Glomerular endothelial cell (primary cell): ENCODE measurements around the gene CC2D1A. TPM values are rescaled to one million over a fixed set of nuclear protein-coding genes. Genes with fewer than 3 reads are reported as not detected.

Experiments used
- DNase-seq: peaks from one replicate; pipeline ENCODE4 v3.0.0-alpha.2; 2011; ENCODE audit warnings: low read depth, low spot score; ENCODE audit errors: extremely low read depth
- total RNA-seq: library from RNA; depleted of rRNA; stranded (reverse); fragments of >200 nt; gene quantifications from 2 replicates; pipeline ENCODE4 v1.2.3, GENCODE V29; 2015

CC2D1A gene
- 23.3 and 36.0 TPM in 2 replicates for total RNA-seq

DNA sequence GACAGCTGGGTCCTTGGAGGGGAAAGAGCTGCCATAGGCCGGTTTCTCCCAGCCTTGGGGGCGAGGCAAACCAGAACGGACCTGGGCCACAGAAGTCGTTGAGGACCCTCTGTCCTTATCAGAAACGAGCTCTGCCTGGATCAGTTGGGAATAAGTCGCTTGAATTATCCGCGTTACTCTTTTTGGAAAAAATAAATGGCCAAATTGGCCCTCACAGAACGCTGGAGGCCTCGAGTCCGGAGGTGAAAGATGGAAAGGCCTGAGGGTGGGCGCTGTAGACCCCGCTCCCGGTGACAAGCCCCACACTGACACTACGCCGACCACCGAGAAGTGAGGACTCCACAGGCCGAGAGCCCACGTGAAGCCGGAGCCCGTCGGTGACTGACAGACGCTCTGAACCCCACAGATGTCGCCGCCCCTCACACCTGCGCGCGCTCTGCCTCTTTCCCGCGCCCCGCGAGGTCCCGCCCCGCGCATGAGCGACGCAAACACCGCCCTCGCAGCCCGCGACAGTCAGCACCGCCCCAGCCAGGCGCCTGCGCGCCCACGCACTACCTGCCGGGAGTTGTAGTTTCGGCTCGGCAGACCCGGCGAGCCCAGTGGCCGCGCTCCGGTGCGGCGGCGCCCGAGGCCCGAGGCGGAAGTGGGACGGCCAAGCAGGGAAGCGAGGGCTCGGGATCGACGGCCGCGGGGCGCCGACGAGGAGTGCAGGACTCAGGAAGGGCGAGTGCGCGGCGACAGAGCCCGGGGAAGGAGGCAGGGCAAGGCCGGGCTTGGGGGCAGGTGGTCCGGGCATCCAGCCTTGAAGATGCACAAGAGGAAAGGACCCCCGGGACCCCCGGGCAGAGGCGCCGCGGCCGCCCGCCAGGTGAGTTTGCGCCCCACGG, at the start of gene CC2D1A, which contains the start of gene BRME1:
Gene CC2D1A (plus strand): TSS at position 568 of the 887 bp plus-strand sequence. CDS start 241 bp downstream, at position 809.
Gene BRME1 (minus strand): TSS at position 484 of the 887 bp plus-strand sequence. CDS start 1,225 bp downstream, outside the sequence.
- no peak for DNase-seq

DNA sequence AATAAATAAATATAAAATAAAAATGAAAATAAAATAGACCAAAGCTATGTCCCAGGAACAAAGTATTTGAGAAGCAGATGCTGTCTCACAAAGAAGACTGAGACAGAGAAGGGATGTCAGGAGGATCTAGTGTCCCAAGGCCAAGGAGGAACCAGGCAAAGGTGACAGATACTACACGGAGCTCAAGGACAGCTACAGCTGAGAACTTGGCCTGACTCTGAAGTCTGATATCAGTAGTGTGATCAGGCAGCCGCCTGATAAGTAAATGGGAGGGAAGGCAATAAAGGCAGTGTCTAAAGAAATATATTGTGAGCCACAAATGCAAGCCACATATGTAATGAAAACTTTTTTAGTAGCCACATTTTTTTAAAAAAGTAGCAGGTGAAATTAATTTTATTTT, 49.5 kb upstream of the CC2D1A start:
- no peak for DNase-seq

DNA sequence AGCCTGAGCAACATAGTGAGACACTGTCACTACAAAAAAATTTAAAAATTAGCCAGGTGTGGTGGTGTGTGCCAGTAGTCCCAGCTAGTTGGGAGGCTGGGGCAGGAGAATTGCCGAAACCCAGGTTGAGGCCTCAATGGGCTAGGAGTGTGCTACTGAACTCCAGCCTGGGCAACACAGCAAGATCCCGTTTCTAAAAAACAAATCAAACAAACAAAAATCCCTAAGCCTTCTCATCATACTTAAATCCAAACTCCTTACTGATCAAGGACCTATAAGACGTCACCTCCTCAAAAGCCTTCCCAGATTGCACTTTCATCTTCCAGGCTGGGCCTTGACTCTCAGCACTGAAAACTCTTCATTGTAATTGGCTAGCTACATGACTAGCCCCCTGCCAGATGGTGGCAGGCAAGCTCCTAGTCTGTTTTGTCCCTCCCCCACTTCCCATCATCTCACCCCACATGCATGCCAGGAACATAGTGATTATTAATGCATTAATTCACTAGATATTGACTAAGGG, 46.6 kb upstream of the CC2D1A start:
- DNase-seq: no peak

DNA sequence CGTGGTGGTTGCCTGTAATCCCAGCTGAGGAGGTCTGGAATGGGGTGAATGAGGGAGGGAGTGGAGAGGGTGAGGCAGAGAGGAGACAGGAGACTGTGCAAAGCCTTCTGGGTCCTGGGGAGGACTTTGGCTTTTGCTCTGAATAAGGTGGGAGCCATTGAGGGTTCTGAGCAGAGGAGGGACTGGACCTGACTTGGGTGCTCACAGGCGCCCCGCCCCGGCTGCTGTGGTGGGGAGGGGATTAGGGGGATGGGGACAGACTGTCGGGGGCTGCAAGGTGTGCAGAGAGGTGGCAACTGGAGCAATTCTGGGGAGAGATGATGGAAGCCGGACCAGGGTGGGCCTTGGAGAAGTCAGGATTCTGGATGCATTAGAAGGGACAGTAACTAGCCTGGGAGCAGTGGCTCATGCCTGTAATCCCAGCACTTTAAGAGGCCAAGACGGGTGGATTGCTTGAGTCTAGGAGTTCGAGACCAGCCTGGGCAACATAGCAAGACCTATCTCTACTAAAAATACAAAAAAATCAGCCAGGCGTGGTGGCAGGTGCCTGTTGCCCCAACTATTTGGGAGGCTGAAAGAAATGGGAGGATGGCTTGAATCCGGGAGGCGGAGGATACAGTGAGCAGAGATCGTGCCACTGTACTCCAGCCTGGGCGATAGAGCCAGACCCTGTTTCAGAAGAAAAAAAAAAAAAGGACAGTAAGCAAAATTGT, 45.2 kb upstream of the CC2D1A start:
- no peak for DNase-seq

DNA sequence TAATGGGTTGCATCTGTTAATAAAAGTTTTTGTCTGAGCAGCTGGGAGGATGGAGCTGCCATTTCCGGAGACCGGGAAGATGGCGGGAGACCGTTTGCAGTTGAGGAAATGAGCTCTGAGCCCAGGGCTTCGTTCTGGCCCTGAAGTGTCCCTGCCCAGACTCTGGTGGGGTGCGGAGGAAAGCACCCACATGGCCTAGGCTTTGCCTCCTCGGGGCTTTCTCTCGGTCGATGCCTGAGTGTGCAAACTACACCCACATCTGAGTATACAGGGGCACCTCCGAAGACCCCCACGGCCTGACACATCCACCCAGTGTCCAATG, 44.6 kb upstream of the CC2D1A start:
- DNase-seq: no peak

DNA sequence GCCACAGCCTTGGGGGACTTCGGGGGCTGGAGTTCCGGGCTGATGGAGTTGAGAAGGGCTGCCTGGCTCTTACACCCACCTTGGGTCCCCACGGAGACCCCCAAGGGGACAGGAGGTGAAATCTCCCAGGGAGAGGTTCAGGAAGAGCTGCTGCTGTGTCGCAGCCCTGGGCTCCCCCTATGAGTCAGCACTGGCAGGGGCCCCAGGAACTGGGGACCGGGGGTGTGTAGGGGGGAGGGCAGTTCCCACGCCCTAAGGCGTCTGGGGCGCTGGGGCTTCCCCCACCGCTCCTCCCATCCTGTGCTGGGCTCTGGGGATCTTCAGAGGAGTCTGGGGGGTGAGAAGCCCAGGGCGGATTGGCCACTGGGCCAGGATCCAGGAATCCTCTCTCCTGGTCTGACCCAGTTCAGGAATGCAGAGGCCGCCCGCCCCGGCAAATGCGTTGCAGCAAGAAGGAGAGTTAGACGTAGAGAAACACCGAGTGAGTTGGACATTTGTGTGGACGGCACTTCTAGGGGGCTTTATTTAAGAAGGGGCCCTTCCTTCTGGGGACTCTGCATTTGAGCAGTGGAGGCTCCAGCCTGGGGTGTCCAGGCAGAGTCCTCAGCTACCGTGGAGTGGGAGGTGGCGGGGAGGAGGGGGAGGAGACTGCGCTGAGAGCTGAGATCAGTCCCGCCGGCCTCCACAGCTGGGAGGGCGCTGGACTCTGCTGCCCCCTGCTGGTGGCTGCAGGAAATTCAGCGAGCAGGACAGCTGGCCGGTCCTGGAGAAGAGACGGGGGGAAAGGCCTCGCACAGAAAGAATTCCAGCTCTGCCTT, 44.1 kb upstream of the CC2D1A start:
- no peak for DNase-seq

DNA sequence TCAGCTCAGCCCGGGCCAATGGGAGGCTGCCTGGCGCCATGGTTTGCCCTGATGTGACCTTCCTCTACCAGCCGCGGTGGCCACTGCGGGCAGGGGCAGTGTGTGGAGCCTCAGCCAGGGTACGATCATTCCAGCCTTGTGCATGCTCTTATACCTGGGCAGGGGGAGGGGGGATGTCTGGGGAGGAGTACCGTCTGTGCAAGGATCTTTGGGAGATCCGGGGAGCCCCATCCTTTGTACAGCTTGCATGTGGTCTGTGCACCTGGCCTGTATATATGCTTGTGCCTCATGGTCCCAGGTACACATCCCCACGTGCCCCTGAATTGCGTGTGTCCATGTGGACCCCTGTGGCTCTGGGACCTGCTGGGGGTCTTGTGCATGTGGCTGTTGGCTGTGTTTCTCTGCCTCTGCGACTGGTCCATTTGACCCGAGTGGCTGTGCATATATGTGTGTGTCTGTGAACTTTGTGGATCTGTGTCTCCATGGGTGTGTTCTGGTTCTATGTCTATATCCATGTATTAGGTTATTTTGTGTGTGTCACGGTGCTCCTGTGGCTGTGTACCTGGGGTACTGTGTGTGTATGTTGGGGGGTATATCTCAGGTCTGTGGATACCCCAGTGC, 41.8 kb upstream of the CC2D1A start:
- no peak for DNase-seq

DNA sequence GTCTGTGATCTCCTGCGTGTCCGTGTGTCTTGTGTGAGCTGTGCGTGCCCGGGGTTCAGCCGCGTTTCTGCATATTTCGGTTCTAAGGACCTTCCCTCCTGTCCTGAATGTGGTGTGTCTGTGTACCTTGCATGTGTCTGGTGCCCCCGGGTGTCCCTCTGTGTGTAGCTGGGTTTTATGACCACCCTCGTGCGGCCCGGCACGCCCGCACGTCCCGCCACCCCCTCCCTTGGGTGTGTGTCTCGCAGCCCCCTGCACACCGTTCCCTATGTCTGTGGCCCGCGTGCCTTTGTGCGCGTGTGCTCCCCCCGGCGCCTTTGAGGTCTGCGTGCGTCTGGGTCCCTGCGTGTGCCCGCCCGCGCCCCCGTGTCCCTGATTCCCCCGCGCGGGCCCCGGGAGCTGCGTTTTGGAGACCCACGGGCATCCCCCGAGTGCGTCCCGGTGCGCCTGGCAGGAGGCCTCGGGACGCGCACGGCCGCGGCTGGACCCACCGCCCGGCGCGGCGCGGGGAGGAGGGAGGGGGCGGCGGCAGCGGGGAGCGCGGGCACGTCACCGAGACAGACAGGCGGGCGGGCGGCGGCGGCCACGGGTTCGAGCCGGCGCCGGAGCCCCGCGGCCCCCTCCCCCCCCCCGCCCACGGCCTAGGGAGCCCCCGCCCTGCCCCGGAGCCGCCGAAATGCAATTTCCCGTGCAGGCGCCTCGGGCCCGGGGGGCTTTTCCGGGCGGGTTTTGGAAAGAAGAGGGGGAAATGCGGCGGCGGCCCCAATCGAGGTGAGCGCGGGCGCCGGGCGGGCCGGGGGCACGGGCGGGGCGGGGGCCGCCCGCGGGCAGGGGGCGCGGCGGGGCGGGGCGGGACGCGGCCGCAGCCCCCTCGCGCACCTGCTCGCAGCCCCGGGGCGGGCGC, 41.1 kb upstream of the CC2D1A start:
- no peak for DNase-seq

DNA sequence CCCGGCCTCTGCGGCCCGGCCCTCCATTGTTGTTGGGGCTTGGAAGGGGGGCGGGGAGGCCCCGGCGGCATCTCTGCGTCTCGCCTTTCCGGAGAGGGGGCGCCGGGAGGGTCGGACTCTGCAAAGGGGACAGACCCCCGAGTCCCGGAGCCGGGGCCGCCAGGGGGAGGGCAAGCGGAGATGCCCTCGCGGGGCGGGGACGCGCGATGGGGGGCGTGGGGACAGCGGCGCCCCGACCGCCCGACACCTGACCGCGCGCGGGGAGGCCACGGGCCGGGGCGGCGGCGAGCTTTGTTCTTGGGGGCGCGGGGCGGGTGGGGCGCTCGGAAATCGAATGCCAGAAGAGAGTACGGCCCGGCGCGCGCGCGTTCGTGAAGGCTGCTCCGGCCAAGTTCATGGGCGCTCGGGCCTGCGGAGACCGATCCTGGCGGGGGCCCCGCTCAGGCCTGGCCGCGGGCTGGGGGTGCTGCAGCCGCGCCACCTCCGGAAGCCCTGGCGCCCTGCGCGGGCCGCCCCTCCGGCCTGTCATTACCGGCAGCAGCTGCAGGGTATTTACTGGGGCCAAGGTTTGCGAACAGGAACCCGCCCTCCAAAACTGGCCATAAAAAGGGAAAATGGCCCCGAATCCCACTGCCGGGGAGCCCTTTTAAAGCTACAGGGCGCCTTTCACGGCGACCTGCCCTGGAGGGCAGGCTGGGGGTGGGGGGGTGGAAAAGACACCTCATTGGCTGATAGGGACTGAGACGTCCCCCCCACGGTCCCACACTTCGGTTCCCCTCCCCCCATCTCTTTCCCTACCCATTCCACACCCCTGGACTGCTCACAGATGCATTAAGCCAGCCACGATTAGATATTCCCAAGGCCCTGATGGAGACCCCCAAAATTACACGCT, 40.2 kb upstream of the CC2D1A start:
- no peak for DNase-seq

DNA sequence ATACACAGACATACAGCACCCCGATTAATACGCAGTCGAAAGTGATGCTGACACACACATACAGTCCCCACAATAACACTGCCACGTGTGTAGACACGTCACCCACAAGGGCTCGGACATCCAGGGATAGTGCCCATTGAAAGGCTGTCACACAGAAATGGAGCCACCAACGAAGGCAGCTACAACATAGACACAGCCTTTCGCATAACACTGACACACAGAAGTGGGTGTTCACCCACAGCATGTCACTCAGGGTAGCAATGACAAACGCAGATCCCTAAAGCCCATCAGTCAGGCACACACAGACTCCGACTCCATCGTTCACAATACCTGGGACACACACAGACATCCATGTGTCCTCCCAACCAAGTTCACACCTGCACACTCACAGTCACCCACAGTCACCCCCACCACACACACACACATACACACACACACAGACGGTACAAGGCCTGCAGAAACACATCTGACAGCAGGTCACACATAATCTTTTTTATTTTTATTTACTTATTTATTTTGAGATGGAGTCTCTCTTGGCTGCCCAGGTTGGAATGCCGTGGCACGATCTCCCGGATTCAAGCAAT, 39.4 kb upstream of the CC2D1A start:
- no peak for DNase-seq

DNA sequence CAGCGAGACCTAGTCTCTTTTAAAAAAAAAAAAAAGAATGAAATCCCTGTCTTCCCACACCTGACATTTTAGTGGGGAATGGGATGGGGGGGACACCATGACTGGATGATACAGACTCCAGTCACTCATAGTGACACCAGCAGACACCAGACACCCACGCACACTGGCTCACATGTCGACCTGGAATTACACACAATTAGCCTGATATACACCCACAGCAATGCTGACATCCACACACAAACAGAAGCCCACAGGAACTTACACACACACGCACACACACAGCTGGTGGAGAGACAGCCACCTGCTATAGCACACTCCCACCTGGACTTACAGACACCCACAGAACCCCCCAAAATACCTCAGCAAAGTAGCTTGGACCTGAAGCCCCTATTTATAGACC, 37.3 kb upstream of the CC2D1A start:
- no peak for DNase-seq

DNA sequence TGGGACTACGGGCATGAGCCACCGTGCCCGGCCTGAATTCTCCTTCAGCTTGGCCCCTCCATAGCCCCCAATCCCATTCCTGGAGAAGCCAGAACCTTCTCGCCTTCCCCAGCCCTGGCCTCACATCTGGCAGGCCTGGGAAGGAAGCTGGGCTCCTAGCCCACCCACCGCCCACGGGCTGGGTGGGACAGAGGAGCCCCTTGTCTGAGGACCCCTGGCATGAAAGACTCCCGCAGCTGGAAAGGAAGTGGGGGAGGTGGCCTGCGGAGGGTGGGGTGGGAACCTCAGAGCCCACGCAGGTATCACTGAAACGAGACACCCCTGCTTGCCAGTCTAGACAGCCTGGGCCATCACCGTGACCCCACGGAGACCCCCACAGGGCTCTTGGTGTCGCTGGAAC, 36.7 kb upstream of the CC2D1A start:
- no peak for DNase-seq

DNA sequence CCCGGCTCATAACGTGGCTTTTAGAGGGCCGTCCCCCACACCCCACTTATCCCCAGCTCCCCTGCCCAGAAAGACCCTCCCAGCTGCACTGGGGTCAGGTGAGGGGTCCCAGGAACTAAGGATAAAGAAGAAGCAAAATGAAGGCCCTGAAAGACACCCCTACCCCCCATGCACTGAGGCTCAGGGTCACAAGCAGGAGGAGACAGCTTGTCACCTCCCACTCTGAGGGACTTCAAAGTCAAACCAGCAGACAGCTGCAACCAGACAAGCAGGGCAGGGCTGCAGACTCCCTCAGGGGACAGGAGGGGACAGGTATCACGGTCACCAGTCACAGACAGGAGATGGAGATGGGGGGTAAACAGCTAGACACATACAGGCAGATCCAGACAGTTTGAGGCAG, 35.1 kb upstream of the CC2D1A start:
- no peak for DNase-seq

DNA sequence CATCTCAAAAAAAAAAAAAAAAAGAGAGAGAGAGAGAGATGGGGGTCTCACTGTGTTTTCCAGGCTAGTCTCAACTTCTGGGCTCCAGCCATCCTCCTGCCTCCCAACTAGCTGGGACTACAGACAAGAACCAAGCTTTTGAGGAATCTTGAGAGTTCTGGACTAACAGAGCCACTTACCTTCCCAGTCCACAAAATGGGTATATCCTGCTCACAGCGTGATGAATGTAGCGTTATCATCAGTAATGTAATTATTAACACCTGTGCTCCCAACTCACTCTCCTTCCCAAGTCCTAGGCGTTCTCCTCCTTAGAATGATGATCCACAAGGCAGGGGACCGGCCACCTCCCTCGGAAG, 33.7 kb upstream of the CC2D1A start:
- no peak for DNase-seq

DNA sequence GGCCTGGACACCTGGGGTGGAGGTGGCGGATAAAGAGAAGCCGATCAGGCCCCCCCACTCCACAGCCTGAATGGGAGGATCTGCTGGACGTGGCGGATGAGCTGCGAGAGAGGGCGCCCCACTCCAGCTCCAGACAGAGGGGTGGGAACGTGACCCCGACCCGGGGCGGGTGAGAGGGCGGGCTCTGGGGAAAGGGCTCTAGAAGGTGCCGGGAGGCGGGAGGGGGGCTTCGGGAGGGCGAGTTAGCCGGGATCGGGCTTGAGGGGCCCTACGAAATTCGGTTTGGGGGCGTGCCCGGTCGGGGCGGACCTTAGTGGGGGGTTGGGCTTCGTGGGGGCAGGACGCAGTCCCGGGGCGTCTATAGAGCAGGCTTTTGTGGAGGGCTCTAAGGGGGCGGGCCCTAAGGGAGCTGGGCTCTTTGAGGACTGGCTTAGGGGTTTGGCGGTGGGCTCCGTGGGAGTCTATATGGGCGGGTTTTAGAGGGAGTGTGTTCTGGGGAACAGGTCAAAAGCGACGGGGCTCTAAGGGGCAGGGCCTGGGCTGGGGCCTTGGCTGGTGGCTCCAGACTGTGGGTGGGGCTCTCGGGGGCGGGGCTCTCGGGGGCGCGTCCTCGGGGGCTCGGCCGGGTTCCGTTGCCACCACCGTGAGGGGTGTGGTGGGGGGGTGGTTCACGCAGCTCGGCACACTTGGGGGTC, 33.2 kb upstream of the CC2D1A start:
- DNase-seq: no peak

DNA sequence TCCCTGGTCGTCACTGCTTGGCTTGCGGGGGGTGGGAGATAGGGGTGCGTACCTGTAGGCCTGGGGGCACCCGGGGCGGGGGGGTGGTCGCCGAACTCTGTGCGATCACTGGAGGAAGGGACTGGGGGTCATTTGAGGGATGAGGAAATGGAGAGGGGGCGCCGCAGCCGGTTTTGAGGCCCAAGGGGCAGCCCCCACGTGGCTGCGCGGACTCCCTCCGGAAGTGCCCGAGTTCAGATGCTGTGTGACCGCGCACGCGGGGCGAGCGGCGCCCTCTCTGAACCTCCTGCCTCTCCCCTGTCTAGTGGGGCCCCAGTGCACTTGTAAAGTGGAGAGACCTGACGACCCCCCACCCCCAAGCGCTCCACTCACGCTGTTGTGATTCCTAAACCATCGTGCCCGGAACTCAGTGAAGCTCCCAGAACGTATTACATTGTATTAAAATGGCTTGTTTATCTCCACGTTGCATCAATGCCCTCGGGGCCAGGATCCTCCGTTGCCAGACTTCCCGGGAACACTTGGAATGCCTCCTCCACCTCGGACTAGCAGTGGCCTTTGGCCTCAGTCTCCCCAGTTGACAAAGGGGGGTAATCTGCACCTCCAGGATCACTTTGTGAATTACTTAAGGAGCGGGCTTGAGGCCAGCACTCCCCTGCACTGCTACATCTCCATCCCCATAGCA, 32.0 kb upstream of the CC2D1A start:
- DNase-seq: no peak

DNA sequence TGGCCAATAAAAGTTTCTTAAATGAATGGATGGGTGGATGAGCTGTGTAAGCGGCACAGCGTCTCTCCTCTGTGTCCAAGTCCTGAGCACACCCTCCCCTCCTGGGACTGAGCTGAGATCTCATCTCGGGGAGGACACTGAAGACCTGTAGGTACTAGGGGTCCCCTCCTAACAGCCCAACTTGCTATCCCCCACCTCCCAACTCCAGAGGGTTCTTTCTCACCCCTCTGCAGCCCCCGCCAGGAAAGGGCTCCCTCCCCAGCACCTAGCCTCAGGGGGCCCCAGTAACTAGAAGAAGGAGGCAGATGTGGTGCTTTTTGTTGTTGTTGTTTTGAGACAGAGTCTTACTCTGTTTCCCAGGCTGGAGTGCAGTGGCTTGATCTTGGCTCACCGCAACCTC, 30.2 kb upstream of the CC2D1A start:
- DNase-seq: no peak
